Right atrium auricular region (tissue), 2 donors: Measurements from ENCODE around the gene C14orf180. TPM values are rescaled to one million over a fixed set of nuclear protein-coding genes. Genes with fewer than 3 reads are reported as not detected.

Experiments used
- DNase-seq: peaks from one replicate; pipeline ENCODE4 v3.0.0-alpha.2; 2019; ENCODE audit warnings: low spot score
- H3K27ac ChIP-seq, 2 donors: fragments of 200-600 bp; sonication (generic); 1 replicate in 1 of 2; 2 replicates in 1 of 2; pipeline ENCODE4 v1.5.1; 2016 to 2019
- H3K27me3 ChIP-seq, 2 donors: fragments of 200-600 bp; sonication (generic); one replicate each; pipeline versions ENCODE4 v1.5.1 to v1.6.0; 2017 to 2019
- H3K36me3 ChIP-seq: fragments of 200-600 bp; sonication (generic); one replicate; pipeline ENCODE4 v1.5.1; 2016
- H3K4me1 ChIP-seq, 2 donors: fragments of 200-600 bp; sonication (generic); one replicate each; pipeline versions ENCODE4 v1.5.1 to v1.6.0; 2017 to 2019
- H3K4me3 ChIP-seq, 2 donors: fragments of 200-600 bp; sonication (generic); 1 replicate in 1 of 2; 2 replicates in 1 of 2; pipeline ENCODE4 v1.5.1; 2017 to 2019; ENCODE audit warnings: mild to moderate bottlenecking in 1 of 2, moderate library complexity in 1 of 2
- H3K9me3 ChIP-seq, 2 donors: fragments of 200-600 bp; sonication (generic); one replicate each; pipeline ENCODE4 v1.5.1; 2019
- total RNA-seq, 2 donors: library from RNA; depleted of rRNA; stranded (reverse); fragments of >200 nt; gene quantifications; one replicate each; pipeline ENCODE4 v1.1.0, GENCODE V29; 2016
- TF ChIP-seq, protein P1 (sequence below), 2 donors: fragments of 200-600 bp; sonication (generic); IDR thresholded peaks; one replicate each; pipeline ENCODE4 v1.5.1; 2019; ENCODE audit warnings: antibody characterized with exemption in 2 of 2

Gene C14orf180
- total RNA-seq, 2 donors from 2014 or later = 59.5 to 135 TPM

- TF ChIP-seq, protein P1, sequence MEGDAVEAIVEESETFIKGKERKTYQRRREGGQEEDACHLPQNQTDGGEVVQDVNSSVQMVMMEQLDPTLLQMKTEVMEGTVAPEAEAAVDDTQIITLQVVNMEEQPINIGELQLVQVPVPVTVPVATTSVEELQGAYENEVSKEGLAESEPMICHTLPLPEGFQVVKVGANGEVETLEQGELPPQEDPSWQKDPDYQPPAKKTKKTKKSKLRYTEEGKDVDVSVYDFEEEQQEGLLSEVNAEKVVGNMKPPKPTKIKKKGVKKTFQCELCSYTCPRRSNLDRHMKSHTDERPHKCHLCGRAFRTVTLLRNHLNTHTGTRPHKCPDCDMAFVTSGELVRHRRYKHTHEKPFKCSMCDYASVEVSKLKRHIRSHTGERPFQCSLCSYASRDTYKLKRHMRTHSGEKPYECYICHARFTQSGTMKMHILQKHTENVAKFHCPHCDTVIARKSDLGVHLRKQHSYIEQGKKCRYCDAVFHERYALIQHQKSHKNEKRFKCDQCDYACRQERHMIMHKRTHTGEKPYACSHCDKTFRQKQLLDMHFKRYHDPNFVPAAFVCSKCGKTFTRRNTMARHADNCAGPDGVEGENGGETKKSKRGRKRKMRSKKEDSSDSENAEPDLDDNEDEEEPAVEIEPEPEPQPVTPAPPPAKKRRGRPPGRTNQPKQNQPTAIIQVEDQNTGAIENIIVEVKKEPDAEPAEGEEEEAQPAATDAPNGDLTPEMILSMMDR (IDR thresholded peaks at IDR 0.05) = no peak
- DNase-seq = no peak
- Histone ChIP-seq H3K27me3 (no peaks in the 10 kb centered on the region), H3K27ac (no peak overlapping the region), H3K4me1 (peaks cover 0 to 24% of the 10 kb centered on the region in 2 donors), H3K4me3 (no peak overlapping the region), H3K36me3 (no peaks in the 10 kb centered on the region), H3K9me3 (no peaks in the 10 kb centered on the region)
Measured at GRCh38 chr14:104568620-104569019, 10.9 kb upstream of the C14orf180 start.

GRCh38 chr14:104569435-104569834 lies 10.1 kb upstream of the C14orf180 start:
- H3K4me3 ChIP-seq = no peak overlapping the region
- no peak for DNase-seq
- H3K27ac ChIP-seq = no peak overlapping the region
- no peaks in the 10 kb centered on the region for H3K36me3 ChIP-seq
- TF ChIP-seq, protein P1 (IDR thresholded peaks at IDR 0.05) = no peak
- H3K9me3 ChIP-seq = no peaks in the 10 kb centered on the region
- H3K27me3 ChIP-seq = no peaks in the 10 kb centered on the region
- H3K4me1 ChIP-seq = peaks cover 0 to 22% of the 10 kb centered on the region in 2 donors

- Histone ChIP-seq H3K27ac (no peak overlapping the region), H3K36me3 (no peaks in the 10 kb centered on the region), H3K27me3 (no peaks in the 10 kb centered on the region), H3K4me3 (no peak overlapping the region), H3K9me3 (no peaks in the 10 kb centered on the region), H3K4me1 (peaks cover 0 to 21% of the 10 kb centered on the region in 2 donors)
- no peak for DNase-seq
- TF ChIP-seq, protein P1 (IDR thresholded peaks at IDR 0.05) = no peak
Measured at GRCh38 chr14:104571246-104571645, 8.3 kb upstream of the C14orf180 start.

- Histone ChIP-seq H3K9me3 (no peaks in the 10 kb centered on the region), H3K36me3 (no peaks in the 10 kb centered on the region), H3K27ac (no peak overlapping the region), H3K27me3 (no peaks in the 10 kb centered on the region), H3K4me1 (peaks cover 0 to 27% of the 10 kb centered on the region in 2 donors), H3K4me3 (no peak overlapping the region)
- TF ChIP-seq, protein P1 (IDR thresholded peaks at IDR 0.05) = no peak
- no peak for DNase-seq
Measured at GRCh38 chr14:104572024-104572626, 7.4 kb upstream of the C14orf180 start.

DNA sequence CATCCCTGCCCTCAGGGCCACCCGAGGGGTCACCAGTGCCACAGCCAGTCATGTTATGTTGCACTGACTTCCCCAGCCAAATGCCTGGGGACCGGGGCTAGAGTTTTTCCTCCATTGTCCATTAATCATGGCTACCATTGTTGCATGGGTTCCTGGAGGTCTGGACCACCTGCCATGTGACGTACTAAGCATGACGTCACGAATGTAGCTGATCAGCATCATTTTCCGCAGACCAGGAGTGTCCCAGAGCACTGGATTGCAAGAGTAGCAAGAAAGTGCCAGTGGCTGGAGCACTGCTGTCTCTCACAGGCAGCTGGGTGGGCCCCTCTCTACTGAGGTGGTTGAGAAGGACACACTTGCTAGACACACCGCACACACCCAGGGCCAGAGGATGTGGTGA lies 6.9 kb upstream of the C14orf180 start:
- Histone ChIP-seq H3K4me3 (no peak overlapping the region), H3K4me1 (peaks cover 0 to 32% of the 10 kb centered on the region in 2 donors), H3K27me3 (no peaks in the 10 kb centered on the region), H3K9me3 (no peaks in the 10 kb centered on the region), H3K36me3 (no peaks in the 10 kb centered on the region), H3K27ac (no peak overlapping the region)
- TF ChIP-seq, protein P1 (IDR thresholded peaks at IDR 0.05) = no peak
- DNase-seq = no peak

DNA sequence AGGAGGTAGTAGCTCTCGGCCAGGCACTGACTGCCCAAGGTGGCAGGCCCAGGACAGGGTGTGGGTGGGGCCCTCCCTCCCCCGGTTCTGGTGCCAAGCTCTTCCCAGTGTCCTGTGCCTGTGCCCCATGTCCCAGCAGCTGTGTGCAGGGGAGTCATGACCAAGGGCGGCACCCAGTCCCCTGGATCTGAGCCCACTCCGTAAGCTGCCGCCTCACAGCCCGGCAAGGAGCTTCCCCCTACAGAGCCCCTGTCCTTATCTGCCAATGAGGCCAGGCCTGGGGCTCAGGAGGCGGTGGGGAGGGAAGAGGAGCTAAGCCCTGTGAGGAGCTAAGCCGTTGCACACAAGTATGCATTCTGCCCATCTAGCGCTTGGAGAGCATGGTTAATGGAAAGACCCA lies 5.6 kb upstream of the C14orf180 start:
- DNase-seq = no peak
- Histone ChIP-seq H3K36me3 (no peaks in the 10 kb centered on the region), H3K4me1 (peaks cover 0 to 45% of the 10 kb centered on the region in 2 donors), H3K9me3 (no peaks in the 10 kb centered on the region), H3K27me3 (no peaks in the 10 kb centered on the region), H3K4me3 (no peak overlapping the region), H3K27ac (peak overlapping the region; percentile 7 to 21)
- TF ChIP-seq, protein P1 (IDR thresholded peaks at IDR 0.05) = no peak
